SU-DHL-6 (cell line): ENCODE results near the gene CARD10.

Experiments used
- CTCF ChIP-seq: fragments of 200-600 bp; sonication (generic); IDR thresholded peaks from one replicate; pipeline ENCODE4 v1.5.1; 2017; ENCODE audit warnings: antibody characterized with exemption, mild to moderate bottlenecking, low read length, moderate library complexity; ENCODE audit not compliant: insufficient read depth, poor library complexity, severe bottlenecking
- EZH2phosphoT487 ChIP-seq: fragments of 200-600 bp; sonication (generic), shearing (Covaris generic); conservative IDR thresholded peaks from 2 replicates; pipeline ENCODE4 v1.6.1; 2018; ENCODE audit warnings: mild to moderate bottlenecking, antibody characterized with exemption, low read length, moderate library complexity, mixed read lengths

DNA sequence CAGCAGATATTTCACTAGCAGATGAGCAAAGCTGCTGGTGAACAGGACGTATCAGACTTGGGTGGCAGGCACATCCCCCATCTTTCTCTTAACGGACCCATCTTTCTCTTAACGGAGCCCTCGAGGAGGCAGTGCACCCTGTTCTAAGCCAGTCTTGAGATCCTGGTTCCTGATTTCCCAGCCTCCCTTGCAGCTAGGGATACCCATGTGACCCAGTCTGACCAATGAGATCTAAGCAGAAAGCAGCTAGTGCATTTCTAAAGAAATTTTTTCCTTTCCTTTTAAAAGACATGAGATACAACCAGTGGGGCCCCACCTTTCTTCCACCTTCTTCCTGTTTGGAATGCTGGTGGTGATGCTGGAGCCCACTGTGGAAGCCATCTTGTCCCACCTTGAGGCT lies 78.3 kb downstream of the CARD10 start:
- TF ChIP-seq CTCF (no peak), EZH2phosphoT487 (no peak)
